HFFc6 (cell line): ENCODE measurements around the gene CLDN5. TPM values are rescaled to one million over a fixed set of nuclear protein-coding genes. Genes with fewer than 3 reads are reported as not detected.

ENCODE experiments used
- DNase-seq: peaks from one replicate; pipeline ENCODE4 v3.0.0-alpha.2; 2018
- H3K27ac Mint-ChIP-seq: 2 replicates; pipeline ENCODE4 v1.8.0; 2020; ENCODE audit warnings: mild to moderate bottlenecking, mixed read lengths
- H3K27me3 Mint-ChIP-seq: 2 replicates; pipeline ENCODE4 v1.8.0; 2021; ENCODE audit warnings: mild to moderate bottlenecking, moderate library complexity, mixed read lengths; ENCODE audit not compliant: insufficient read depth
- H3K36me3 Mint-ChIP-seq: 2 replicates; pipeline ENCODE4 v1.8.0; 2021; ENCODE audit warnings: low read depth, mixed read lengths
- H3K4me1 Mint-ChIP-seq: 2 replicates; pipeline ENCODE4 v1.8.0; 2020; ENCODE audit warnings: low read depth, mixed read lengths
- H3K4me3 Mint-ChIP-seq: 2 replicates; pipeline ENCODE4 v1.8.0; 2020; ENCODE audit warnings: mild to moderate bottlenecking, moderate library complexity, mixed read lengths
- H3K9me3 Mint-ChIP-seq: 2 replicates; pipeline ENCODE4 v1.8.0; 2020; ENCODE audit warnings: mild to moderate bottlenecking, mixed read lengths
- total RNA-seq, 6 experiments: library from RNA; stranded (reverse); fragmentation: NEBNext Ultra II Directional; extraction: Animal tissue kit (Norgen Biotek cat#: 25700); gene quantifications; 2 replicates in 1 of 6; 3 replicates in 5 of 6; pipeline ENCODE4 v1.2.3, GENCODE V29; 2021
- TF ChIP-seq, protein P1 (sequence below): fragments of 200-600 bp; sonication (generic); IDR thresholded peaks from 2 replicates; pipeline ENCODE4 v1.5.0; 2021; ENCODE audit warnings: antibody characterized with exemption, mild to moderate bottlenecking

CLDN5 gene
- total RNA-seq, 6 experiments from 2014 or later, result 0.16 TPM; not detected in 5

DNA sequence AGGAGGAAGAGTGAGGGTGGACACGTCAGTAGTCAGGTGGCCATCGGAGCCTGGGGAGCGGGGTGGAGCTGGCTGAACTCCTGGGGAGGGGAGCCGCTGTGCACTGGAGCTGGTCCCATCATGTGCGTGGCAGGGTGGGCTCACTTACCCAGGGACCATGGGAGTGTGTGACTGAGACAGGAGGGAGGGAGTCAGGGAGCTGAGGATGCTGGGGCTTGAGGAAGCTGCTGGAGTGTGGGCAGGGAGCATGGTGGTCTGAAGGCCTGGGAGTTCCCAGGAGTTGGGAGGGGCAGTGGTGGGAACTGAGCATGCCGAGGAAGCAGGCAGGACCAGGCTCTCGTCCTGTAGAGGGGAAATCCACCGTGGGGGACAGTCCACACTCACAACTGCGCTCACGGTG lies 18.0 kb downstream of the CLDN5 start:
- Mint-ChIP-seq H3K4me3 (no peak overlapping the region), H3K27ac (no peak overlapping the region)

DNA sequence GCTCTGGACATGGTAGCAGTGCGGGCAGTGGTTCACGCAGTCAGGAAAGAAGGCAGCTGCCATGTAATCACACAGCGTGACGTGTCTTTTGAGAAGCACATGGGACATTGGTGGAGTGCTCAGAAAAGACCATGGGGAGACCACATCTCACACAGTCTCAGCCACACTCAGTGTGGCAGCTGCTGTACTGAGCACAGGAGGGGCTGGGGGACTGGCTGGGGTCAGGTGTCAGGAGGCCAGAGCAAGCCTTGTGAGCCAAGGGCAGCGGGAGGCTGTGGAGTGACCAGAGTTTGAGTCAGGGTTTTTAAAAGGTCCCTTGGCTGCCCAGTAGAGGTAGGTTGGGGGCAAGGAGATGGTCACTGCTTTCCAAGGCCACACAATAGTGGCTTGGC lies 18.5 kb downstream of the CLDN5 start:
- DNase-seq, result no peak
- H3K27me3 Mint-ChIP-seq, result peaks cover 1% of the 10 kb centered on the region; the same call in 1 of the 2 replicates
- H3K4me3 Mint-ChIP-seq, result no peak overlapping the region
- TF ChIP-seq, protein P1, sequence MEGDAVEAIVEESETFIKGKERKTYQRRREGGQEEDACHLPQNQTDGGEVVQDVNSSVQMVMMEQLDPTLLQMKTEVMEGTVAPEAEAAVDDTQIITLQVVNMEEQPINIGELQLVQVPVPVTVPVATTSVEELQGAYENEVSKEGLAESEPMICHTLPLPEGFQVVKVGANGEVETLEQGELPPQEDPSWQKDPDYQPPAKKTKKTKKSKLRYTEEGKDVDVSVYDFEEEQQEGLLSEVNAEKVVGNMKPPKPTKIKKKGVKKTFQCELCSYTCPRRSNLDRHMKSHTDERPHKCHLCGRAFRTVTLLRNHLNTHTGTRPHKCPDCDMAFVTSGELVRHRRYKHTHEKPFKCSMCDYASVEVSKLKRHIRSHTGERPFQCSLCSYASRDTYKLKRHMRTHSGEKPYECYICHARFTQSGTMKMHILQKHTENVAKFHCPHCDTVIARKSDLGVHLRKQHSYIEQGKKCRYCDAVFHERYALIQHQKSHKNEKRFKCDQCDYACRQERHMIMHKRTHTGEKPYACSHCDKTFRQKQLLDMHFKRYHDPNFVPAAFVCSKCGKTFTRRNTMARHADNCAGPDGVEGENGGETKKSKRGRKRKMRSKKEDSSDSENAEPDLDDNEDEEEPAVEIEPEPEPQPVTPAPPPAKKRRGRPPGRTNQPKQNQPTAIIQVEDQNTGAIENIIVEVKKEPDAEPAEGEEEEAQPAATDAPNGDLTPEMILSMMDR, result no peak
- H3K36me3 Mint-ChIP-seq, result no peaks in the 10 kb centered on the region
- H3K4me1 Mint-ChIP-seq, result no peaks in the 10 kb centered on the region
- H3K27ac Mint-ChIP-seq, result no peak overlapping the region
- H3K9me3 Mint-ChIP-seq, result no peaks in the 10 kb centered on the region

More for the DNA sequence above, 18.0 kb downstream of the CLDN5 start:
- no peak for DNase-seq
- TF ChIP-seq, protein P1, result no peak
- Mint-ChIP-seq H3K36me3 (0 out of 2 replicates have a peak, but pooled peaks cover 4% of the 10 kb centered on the region), H3K4me1 (no peaks in the 10 kb centered on the region), H3K27me3 (peaks cover 1% of the 10 kb centered on the region; the same call in 1 of the 2 replicates), H3K9me3 (no peaks in the 10 kb centered on the region)

DNA sequence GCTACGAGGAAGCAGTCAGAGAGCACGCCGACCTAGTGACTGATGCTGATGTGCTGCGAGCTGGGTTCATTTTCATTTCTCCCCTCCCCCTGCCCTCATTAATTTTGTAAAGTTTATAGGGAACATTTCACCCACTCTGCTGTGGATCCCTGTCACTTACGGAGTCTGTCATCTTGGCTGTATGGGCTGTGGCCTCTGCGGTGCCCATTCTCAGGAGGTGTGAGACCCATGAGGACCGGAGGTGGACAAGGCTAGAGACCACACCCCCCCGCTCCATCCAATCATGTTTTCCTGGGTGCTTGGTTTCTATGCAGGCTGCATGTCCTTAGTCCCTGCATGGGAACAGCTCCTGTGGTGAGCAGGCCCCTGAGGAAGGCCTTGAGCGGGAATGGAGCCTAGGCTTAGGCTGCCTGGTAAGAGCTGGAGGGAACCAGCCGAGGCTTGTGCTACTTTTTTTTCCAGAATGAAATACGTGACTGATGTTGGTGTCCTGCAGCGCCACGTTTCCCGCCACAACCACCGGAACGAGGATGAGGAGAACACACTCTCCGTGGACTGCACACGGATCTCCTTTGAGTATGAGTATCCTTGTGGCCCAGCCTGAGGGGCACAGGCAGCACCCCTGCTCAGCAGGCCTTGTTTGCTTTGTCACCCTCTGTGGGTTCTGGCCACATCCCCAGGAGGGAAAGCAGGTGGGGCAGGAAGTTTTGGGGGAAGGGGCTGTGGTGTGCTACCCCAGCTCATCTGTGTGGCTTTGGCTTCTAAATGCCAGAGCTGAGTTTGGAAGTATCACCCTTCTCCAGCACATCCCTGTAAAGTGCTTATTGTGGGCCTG lies 19.1 kb downstream of the CLDN5 start:
- peaks cover 1% of the 10 kb centered on the region; the same call in 1 of the 2 replicates for H3K27me3 Mint-ChIP-seq
- no peak overlapping the region for H3K27ac Mint-ChIP-seq
- no peak overlapping the region for H3K4me3 Mint-ChIP-seq
- TF ChIP-seq, protein P1, result no peak
- no peaks in the 10 kb centered on the region for H3K9me3 Mint-ChIP-seq
- H3K36me3 Mint-ChIP-seq, result no peaks in the 10 kb centered on the region
- H3K4me1 Mint-ChIP-seq, result no peaks in the 10 kb centered on the region
- DNase-seq, result no peak

DNA sequence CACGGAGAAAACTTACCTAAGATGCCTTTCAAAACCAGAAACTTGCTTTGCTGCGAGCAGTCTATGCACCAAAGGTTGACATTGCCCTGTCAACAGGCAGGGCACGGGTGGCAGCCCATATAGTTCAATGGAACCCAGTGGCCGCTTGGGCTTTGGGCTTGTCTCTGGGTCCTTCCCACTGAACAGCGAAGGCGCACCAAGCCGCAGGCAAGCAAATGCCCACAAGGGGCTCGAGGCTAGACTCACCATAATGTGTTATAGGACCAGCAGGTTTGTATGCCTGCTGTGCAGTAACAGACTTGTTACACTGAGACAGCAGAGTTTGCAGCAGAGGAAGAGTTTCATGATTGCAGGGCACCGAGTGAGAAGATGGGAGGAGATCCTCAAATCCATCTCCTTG lies 20.3 kb downstream of the CLDN5 start:
- Mint-ChIP-seq H3K9me3 (no peaks in the 10 kb centered on the region), H3K27ac (no peak overlapping the region), H3K4me3 (no peak overlapping the region), H3K4me1 (no peaks in the 10 kb centered on the region), H3K27me3 (no peaks in the 10 kb centered on the region), H3K36me3 (no peaks in the 10 kb centered on the region)
- no peak for DNase-seq
- TF ChIP-seq, protein P1, result peak; percentile 20; the same call in 1 of the 2 replicates

DNA sequence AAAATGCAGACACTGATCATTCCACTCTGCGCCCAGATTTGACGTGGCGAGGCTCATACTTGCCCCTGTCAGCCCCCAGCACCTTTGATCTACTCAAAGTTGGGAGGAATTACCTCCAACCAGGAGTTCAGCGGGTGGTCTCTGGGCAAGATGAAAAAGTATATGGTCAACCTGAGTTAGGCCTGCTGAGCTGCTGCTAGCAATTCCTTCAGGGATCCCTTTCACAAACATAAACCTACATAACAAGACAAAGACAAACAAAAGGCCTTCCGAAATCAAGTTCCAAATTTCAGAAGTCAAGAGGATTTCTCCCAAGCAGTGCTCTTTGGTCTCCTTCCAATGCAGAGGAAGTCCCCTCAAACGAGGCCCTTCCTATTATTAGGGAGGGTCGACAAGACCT lies 20.8 kb downstream of the CLDN5 start:
- H3K4me3 Mint-ChIP-seq, result no peak overlapping the region
- H3K27me3 Mint-ChIP-seq, result no peaks in the 10 kb centered on the region
- no peaks in the 10 kb centered on the region for H3K36me3 Mint-ChIP-seq
- no peak overlapping the region for H3K27ac Mint-ChIP-seq
- no peaks in the 10 kb centered on the region for H3K4me1 Mint-ChIP-seq
- no peak for DNase-seq
- TF ChIP-seq, protein P1, result no peak
- no peaks in the 10 kb centered on the region for H3K9me3 Mint-ChIP-seq
